Left forelimb (tissue), 1 donor: ENCODE measurements around the gene LAMB2.

Experiments used
- DNase-seq: peaks from one replicate; pipeline ENCODE4 v3.0.0-alpha.2; 2018; ENCODE audit warnings: low spot score

The LAMB2 gene

GRCh38 chr3:49076116-49076515 is 56.7 kb downstream of the LAMB2 start:
- DNase-seq: no peak
